ENCODE data around the gene ZBTB42. TPM values are rescaled to one million over a fixed set of nuclear protein-coding genes. Genes with fewer than 3 reads are reported as not detected.

Gene ZBTB42
- total and polyA plus RNA-seq, 2 of the 13 experiments (the other 11 are each of a cell fraction or from before 2014, with no cell fraction given), result 2.8 to 4.2 TPM

- TF ChIP-seq DZIP1 (CRISPR knock-in tag; IDR thresholded peaks at IDR 0.05) (no peak), NFYB (CRISPR knock-in tag; IDR thresholded peaks at IDR 0.05) (no peak), DR1 (CRISPR knock-in tag; IDR thresholded peaks at IDR 0.05) (peak; percentile 52; the same call in 1 of the 2 replicates), ZBTB46 (CRISPR knock-in tag; IDR thresholded peaks at IDR 0.05; ENCODE audit: borderline replicate concordance) (no peak), RBM39 (IDR thresholded peaks at IDR 0.05; ENCODE audit: low read depth, low read length, poor library complexity, severe bottlenecking) (no peak), ESRRA (CRISPR knock-in tag; IDR thresholded peaks at IDR 0.05; ENCODE audit: low read depth) (no peak), NCOA2 (CRISPR knock-in tag; IDR thresholded peaks at IDR 0.05) (no peak), DBP (CRISPR knock-in tag; IDR thresholded peaks at IDR 0.05; ENCODE audit: not compliant biosample characterization) (no peak), TFAP4 (IDR thresholded peaks at IDR 0.05; ENCODE audit: borderline replicate concordance, low read depth) (no peak), ZNF354B (CRISPR knock-in tag; IDR thresholded peaks at IDR 0.05) (no peak), TMF1 (CRISPR knock-in tag; IDR thresholded peaks at IDR 0.05; ENCODE audit: low read depth) (peak; percentile 70; the same call in 1 of the 2 replicates), ZNF577 (CRISPR knock-in tag; IDR thresholded peaks at IDR 0.05; ENCODE audit: borderline replicate concordance, low read depth) (no peak), KAT2B (IDR thresholded peaks at IDR 0.05; ENCODE audit: borderline replicate concordance, low read depth, low read length) (no peak), MLXIP (CRISPR knock-in tag; IDR thresholded peaks at IDR 0.05; ENCODE audit: borderline replicate concordance) (no peak)
- TF ChIP-seq, protein P1, sequence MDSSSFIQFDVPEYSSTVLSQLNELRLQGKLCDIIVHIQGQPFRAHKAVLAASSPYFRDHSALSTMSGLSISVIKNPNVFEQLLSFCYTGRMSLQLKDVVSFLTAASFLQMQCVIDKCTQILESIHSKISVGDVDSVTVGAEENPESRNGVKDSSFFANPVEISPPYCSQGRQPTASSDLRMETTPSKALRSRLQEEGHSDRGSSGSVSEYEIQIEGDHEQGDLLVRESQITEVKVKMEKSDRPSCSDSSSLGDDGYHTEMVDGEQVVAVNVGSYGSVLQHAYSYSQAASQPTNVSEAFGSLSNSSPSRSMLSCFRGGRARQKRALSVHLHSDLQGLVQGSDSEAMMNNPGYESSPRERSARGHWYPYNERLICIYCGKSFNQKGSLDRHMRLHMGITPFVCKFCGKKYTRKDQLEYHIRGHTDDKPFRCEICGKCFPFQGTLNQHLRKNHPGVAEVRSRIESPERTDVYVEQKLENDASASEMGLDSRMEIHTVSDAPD (CRISPR knock-in tag; IDR thresholded peaks at IDR 0.05), result no peak
- TF ChIP-seq, protein P2, sequence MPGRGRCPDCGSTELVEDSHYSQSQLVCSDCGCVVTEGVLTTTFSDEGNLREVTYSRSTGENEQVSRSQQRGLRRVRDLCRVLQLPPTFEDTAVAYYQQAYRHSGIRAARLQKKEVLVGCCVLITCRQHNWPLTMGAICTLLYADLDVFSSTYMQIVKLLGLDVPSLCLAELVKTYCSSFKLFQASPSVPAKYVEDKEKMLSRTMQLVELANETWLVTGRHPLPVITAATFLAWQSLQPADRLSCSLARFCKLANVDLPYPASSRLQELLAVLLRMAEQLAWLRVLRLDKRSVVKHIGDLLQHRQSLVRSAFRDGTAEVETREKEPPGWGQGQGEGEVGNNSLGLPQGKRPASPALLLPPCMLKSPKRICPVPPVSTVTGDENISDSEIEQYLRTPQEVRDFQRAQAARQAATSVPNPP (CRISPR knock-in tag; IDR thresholded peaks at IDR 0.05), result no peak
Measured at GRCh38 chr14:104800771-104801519, at the start of gene ZBTB42 (continued).

Measured in HepG2 (cell line).